HG02870 (cell line): ENCODE results near the gene DDX3X.
"Not testable (repeated sequence)": the region's sequence is repeated elsewhere in the genome, so short reads cannot be mapped to it uniquely, and the experiment has no call there.

Source experiments
- ATAC-seq: cut with Tn5 transposase; IDR thresholded peaks from one replicate; pipeline ENCODE4 v1.9.1; 2021; ENCODE audit warnings: mild to moderate bottlenecking, moderate library complexity; ENCODE audit not compliant: unreplicated experiment

Gene DDX3X

DNA sequence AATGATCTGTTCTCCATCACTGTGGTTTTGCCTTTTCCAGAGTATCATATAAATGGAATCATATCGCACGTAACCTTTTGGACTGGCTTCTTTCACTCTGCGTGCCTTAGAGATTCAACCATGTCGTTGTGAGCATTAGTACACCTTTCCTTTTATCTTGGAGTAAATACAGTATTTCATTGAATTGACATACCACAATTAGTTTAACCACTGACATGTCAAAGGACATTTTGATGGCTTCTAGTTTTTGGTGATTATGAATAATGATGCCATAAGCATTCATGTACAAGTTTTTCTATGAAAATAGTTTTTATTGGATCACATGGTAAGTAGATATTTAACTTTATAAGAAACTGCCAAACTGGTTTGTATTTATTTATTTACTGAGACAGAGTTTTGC lies 35.2 kb downstream of the DDX3X start:
- ATAC-seq, result no peak

GRCh38 chrX:41371575-41371974 lies 37.6 kb downstream of the DDX3X start:
- not testable (repeated sequence) for ATAC-seq

DNA sequence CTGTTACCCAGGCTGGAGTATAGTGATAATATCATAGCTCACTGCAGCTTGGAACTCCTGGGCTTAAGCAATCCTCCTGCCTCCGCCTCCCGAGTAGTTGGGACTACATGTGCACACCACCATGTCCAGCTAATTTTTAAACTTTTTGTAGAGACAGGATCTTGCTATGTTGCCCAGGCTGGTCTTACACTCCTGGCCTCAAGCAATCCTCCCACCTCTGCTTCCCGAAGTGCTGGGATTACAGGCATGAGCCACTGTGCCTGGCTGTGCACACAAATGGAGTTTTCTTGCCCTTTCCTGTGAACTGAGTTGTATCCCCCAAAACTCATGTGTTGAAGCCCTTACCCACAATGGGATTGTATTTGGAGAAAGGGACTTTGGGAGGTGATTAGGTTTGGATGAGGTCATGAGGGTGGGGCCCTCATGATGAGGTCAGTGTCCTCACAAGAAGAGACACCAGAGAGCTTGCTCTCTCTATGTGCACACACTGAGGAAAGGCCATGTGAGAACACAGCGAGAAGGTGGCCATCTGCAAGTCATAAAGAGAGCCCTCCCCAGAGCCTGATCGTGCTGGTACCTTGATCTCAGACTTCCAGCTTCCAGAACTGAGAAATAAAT lies 40.1 kb downstream of the DDX3X start:
- ATAC-seq, result no peak

GRCh38 chrX:41377624-41378023 lies 43.7 kb downstream of the DDX3X start:
- ATAC-seq, result peak; percentile 54

GRCh38 chrX:41381685-41382084 lies 47.7 kb downstream of the DDX3X start:
- ATAC-seq, result no peak

DNA sequence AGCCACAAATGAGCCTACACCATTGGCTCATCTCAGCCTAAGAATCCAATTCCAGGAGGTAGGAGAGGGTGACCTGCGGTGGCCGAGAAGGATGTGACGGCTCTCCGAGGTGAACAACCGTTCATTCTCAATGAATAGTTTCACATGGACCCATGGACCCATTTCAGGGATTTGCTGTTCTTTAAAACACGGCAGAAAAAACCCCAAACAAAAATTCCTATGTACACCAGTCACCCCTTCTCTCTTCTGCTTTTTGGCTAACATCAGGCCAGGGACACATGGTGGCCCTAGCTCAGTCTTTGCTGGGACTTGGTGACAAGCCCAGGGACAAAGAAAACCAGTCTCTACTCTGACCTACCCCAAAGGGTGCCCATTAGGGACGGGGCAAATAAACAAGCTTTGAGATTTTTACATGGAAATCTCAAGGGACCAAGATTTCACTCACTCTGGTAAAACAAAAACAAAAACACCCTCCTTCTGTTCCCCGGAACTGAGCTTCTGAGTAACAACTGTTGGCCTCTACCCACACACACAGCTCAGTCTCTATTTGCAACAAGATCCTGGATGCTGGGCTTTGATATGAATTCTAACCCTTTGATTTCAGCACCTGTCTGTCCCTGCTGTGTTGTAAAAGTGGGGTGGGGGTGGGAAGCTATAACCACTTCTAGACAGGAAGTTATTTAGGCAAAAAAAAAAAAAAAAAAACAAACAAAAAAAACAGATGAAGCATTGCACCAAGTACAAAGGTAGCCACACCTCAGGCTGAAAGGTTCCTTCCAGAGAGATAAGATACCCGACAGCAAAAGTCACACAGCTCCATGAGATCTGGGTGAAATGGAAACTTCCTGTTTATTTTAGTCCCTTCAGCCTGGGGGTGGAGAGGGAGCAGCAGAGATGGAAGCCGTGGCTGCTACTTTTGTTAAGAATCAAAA lies 49.0 kb downstream of the DDX3X start:
- ATAC-seq, result no peak

- no peak for ATAC-seq
Observed at GRCh38 chrX:41384051-41384705, 50.2 kb downstream of the DDX3X start.

DNA sequence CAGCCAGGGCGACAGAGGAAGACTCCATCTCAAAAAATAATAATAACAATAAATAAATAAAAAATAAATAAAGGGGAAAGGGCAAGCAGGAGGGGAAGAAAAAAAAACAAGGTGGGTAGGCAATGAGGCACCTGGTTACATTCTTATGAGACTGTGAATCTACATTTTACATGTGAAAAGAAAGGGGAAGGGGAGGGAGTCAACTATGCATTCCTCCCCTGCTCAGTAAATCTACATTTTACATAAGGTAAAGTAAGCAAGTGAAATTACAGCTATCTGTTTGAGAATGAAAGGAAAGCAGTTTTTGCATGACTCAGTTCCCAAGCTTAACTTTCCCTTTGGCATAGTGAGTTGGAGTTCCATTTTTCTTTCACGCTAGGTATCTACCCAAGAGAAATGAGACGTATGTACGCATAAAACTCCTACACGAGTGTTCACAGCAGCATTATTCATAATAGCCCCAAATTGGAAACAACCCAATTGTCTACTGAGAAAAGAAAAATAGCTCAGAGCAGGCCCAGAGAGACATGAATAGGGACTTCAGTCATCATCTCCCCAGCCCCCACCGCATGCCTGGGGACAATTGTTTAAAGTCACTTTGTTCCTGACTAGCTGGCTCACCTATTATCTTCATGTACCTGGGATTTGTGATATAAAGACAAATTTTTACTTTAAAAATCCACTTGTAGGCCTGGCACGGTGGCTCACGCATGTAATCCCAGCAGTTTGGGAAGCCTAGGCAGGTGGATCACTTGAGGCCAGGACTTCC lies 52.4 kb downstream of the DDX3X start:
- no peak for ATAC-seq

- ATAC-seq, result no peak
Observed at GRCh38 chrX:41388543-41388942, 54.6 kb downstream of the DDX3X start.

DNA sequence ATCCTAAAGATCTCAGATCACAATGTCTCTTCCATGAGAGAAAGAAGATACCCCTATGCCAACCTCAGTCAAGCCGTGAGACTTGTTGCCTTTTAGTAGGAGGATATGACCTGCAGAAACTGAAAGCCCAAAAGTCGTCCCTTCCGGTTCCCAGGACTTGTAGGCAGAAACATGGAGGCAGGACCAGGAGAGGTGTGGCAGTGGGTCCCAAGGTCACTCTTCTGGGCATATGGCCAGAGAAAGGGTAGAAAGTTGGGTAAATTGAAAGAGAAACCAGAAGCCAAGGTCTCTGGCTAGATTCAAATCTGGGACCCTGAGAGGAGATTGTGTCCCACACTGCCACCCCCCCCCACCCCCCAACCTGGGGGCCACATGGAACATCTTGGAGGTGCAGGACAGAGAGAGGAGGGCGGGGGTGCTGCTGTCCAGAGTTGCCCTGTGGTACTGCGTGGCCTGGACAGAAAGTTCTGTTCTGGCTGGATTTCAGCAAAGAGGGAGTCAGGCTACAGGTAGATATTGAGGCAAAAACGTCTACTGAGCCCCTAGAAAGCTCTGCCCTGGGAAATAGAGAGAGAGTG lies 55.4 kb downstream of the DDX3X start:
- ATAC-seq, result no peak

GRCh38 chrX:41390576-41390975 lies 56.6 kb downstream of the DDX3X start:
- not testable (repeated sequence) for ATAC-seq

DNA sequence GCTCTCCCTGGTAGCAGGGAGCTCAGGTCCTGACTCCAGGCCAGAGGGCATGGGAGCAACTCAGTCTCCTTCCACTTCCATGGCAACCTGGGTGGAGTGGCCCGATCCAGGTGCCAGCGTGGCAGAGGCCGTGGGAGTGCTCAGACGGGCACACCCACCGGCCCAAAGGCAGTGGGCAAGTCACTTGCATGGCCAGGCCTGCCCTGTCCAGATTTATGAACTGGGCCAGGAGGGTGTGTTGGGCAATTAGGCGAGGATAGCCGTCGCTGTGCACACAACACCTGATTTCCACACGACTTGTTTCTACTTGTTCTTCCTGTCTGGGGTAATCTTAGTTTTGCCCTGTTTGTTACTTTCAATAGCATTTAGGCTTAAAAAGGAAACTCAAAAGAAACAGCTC lies 57.6 kb downstream of the DDX3X start:
- no peak for ATAC-seq

GRCh38 chrX:41394293-41394692 lies 60.3 kb downstream of the DDX3X start:
- ATAC-seq, result no peak

DNA sequence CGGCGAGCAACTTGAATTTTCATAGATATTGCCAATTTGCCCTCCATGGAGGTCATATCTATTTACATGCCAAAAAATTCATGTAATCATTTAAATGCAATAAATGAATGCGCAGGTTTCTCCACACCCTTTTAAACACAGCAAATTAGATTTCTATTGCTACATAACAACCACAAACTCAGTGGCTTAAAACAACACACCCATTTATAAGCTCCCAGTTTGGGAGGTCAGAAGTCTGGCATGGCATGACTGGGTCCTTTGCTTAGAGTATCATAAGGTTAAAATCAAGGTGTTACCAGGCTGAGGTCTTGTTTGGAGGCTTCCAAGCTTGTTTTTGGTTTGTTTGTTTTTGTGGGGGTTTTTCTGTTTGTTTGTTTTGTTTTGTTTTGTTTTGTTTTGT lies 63.3 kb downstream of the DDX3X start:
- no peak for ATAC-seq

DNA sequence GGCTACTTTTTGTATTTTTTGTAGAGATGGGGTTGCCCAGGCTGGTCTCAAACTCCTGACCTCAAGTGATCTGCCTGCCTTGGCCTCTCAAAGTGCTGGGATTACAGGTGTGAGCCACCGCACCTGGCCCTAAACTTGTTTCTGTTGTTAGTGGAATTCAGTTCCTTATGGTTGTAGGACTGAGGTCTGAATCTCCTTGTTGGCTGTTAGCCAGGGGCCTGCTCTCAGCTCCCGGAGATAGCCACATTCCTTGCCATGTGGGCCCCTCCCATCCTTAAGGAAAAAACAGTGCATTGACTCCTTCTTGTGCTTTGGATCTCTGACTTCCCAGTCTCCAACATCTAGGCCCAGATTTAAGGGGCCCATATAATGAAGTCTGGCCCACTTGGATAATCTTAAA lies 63.8 kb downstream of the DDX3X start:
- ATAC-seq, result no peak

DNA sequence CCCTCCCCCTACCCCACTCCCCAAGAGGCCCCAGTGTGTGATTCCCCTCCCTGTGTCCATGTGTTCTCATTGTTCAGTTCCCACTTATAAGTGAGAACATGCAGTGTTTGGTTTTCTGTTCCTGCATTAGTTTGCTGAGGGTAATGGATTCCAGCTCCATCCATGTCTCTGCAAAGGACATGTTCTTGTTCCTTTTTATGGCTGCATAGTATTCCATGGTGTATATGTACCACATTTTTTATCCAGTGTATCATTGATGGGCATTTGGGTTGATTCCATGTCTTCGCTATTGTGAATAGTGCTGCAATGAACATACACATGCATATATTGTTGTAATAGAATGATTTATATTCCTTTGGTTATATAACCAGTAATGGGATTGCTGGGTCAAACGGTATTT lies 68.6 kb downstream of the DDX3X start:
- not testable (repeated sequence) for ATAC-seq

DNA sequence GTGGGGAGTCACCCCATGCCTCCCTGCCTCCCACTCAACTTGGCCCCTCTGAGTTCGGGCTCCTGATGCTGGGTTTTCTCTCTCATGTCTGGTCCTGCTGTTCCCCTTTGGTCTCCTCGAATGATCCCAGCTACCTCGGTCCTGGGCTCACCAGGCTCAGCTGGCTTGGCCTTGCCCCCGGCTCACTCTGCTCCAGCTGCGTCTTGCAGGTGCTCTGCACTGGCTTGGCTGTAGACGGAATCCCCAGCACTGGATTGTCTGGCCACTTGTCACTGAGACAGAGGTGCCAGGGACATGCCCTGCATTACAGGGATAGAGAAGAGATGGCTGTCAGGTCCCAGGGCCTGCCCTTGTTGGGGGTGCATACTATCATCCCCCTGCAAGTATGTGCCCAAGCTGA lies 71.6 kb downstream of the DDX3X start:
- ATAC-seq, result no peak

- no peak for ATAC-seq
Observed at GRCh38 chrX:41406201-41406600, 72.2 kb downstream of the DDX3X start.

DNA sequence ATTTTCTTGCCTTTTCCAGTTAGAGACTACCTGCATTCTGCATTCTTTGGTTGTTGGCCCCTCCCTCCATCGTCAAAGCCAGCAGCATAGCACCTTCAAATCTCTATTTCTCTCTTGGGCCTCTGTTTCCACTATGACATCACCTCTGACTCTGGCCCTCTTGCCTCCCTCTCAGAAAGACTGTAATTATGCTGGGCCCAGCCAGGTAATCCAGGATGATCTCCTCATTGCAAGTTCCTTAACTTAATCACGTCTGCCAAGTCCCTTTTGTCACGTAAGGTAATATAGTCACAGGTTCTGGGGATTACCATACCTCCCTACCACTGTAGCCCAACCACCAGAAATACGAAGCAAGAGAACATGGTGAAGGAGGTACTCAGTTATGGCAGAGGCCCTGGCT lies 73.9 kb downstream of the DDX3X start:
- ATAC-seq, result no peak

DNA sequence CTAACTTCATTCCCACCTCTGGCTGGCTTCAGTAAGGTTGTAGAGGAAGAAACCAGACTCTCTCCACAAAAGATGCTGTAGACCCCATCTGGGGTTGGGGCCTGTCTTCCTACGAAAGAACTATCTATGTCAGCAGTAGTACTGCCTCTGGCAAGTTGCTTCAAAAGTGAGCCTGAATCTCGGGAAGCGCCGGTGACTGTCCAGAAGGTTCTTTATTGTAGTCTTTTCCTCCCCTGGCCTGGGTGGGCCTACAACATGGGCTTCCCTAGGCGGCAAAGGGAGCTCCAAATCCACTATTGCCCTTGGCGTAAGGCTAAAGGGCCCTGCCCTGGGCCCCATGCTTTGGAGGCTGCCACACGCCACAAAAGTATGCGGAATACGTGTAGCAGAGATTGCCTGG lies 74.6 kb downstream of the DDX3X start:
- no peak for ATAC-seq

DNA sequence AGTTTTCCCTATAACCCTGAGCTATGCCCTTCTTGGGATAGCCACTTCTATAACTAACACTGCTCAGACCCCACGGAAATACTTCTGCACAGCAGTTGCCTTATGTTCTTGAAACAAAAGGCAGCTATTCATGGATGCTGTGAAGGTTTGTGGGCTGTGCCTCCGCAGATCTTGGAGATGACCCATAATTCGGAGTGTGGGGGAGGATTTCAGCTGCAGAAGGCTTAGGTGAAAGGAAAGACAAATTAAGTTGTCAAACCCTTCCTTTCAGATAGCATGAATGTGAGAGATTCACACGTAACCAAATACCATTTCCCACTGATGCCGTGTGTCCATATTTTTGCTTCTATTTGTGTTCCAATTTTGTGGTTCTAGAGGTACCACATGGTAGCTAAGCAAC lies 75.0 kb downstream of the DDX3X start:
- no peak for ATAC-seq
